ENCODE data around the gene SPINK8.
A peak's percentile ranks its signal among the peaks of the same experiment; 100 is the strongest.
"Not testable (repeated sequence)": the region's sequence is repeated elsewhere in the genome, so short reads cannot be mapped to it uniquely, and the experiment has no call there.

The SPINK8 gene

DNA sequence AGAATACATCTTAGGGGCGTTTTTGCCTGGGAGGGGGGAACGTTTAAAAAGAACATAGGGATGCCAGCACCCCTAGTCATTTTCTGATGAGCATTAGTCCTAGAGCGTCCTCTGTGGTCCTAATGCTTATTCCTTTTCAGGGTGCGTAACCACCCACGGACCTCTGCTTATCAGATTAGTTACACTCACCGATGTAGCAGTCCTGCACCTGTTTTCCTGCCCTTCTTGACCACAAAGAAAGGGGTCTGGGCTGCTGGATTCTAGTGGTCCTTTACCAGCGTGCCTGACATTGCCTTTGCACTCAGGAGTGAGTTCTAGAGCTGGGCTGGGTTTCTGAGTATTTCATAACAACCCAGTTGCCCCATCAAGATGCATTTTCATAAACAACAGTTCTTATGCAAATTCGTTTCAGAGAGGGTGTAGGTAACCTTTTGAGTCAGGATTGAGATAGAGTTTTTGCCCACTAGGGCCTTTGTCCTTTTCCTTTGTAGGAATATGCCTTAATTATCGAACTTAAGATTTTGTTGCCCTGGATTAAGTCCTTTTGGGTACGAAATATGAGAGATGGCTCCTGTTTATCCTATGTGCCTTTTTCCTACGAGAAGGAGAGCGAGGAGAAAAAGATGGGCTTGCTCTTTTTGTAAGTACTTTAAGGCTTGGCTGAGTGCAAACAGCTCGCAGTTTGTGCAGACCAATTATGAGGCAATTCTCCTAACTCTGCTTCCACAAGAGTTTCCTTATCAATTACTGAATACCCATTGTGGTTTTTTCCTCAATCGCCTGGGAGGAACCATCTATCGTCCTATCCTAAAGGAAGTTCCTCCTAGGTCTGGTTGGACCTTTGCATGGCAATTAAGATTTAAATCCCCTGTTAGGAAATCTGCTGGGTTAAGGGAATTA, at the start of gene SPINK8:
Gene SPINK8 (minus strand): TSS at position 316 of the 900 bp plus-strand sequence. CDS start 5,320 bp downstream, outside the sequence.
- H3K9me3 ChIP-seq (ENCODE audit: severe bottlenecking); DNase-seq; H3K4me3 ChIP-seq (ENCODE audit: low read depth, low read length); H3K27ac ChIP-seq; H3K36me3 ChIP-seq; H3K27me3 ChIP-seq (ENCODE audit: insufficient read depth, low read depth, severe bottlenecking): not testable (repeated sequence)

DNA sequence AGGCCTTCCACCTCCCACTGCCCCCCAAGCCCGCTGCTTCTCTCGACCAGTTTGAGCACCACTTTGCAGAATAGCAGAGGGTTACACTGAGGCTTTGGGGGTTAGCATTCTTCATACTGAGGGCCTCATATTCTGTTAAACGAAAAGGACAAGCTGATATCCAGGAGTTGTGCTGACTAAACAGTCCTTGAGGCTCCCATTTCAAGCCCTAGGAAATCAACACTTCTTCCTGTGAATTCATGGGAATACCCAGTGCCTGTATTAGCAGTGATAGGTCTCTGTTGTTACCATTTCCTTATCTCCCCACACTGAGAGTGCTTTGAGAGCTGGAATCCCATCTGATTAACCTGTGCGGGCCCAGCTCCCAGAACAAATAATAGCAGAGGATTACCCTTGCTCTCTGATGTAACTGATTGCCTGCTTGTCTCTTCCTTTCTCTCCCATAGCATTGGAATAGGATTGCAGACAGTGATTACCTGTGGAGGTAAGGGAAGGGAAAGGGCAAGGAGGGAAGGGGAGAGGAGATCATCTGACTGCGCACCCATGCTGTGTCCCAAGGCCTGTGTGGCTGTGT, 39.5 kb upstream of the SPINK8 start:
- H3K9me3 ChIP-seq (ENCODE audit: severe bottlenecking), result no peaks in the 10 kb centered on the region
- H3K27ac ChIP-seq, result no peak overlapping the region
- peak; percentile 25 for DNase-seq
- H3K4me3 ChIP-seq (ENCODE audit: low read depth, low read length), result no peak overlapping the region
- H3K27me3 ChIP-seq (ENCODE audit: insufficient read depth, low read depth, severe bottlenecking), result no peaks in the 10 kb centered on the region
- H3K36me3 ChIP-seq, result no peaks in the 10 kb centered on the region
- TF ChIP-seq, protein P1, sequence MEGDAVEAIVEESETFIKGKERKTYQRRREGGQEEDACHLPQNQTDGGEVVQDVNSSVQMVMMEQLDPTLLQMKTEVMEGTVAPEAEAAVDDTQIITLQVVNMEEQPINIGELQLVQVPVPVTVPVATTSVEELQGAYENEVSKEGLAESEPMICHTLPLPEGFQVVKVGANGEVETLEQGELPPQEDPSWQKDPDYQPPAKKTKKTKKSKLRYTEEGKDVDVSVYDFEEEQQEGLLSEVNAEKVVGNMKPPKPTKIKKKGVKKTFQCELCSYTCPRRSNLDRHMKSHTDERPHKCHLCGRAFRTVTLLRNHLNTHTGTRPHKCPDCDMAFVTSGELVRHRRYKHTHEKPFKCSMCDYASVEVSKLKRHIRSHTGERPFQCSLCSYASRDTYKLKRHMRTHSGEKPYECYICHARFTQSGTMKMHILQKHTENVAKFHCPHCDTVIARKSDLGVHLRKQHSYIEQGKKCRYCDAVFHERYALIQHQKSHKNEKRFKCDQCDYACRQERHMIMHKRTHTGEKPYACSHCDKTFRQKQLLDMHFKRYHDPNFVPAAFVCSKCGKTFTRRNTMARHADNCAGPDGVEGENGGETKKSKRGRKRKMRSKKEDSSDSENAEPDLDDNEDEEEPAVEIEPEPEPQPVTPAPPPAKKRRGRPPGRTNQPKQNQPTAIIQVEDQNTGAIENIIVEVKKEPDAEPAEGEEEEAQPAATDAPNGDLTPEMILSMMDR (IDR thresholded peaks at IDR 0.05; ENCODE audit: low read depth, low read length), result no peak

DNA sequence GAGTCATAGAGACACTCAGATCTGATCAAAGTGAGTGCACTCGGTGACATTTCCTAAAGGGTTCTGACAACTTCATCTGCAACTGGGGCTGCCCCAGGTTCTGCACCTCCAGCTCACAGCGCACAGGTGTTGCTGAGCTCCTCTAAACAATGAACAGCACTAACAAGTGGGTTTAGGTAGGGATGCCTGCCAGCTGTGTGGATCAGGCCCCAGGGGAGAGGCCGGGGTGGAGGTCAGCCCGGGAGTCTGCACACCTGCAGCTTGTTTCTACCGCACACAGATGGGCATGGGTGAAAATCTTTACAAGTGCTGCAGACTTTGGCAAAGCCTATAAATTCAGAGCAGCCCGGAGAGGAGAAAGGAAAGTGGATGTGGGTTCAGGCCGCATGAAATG, 38.9 kb upstream of the SPINK8 start:
- TF ChIP-seq, protein P1 (IDR thresholded peaks at IDR 0.05; ENCODE audit: low read depth, low read length), result no peak
- Histone ChIP-seq H3K4me3 (ENCODE audit: low read depth, low read length) (no peak overlapping the region), H3K9me3 (ENCODE audit: severe bottlenecking) (no peaks in the 10 kb centered on the region), H3K36me3 (no peaks in the 10 kb centered on the region), H3K27me3 (ENCODE audit: insufficient read depth, low read depth, severe bottlenecking) (no peaks in the 10 kb centered on the region), H3K27ac (no peak overlapping the region)
- no peak for DNase-seq

DNA sequence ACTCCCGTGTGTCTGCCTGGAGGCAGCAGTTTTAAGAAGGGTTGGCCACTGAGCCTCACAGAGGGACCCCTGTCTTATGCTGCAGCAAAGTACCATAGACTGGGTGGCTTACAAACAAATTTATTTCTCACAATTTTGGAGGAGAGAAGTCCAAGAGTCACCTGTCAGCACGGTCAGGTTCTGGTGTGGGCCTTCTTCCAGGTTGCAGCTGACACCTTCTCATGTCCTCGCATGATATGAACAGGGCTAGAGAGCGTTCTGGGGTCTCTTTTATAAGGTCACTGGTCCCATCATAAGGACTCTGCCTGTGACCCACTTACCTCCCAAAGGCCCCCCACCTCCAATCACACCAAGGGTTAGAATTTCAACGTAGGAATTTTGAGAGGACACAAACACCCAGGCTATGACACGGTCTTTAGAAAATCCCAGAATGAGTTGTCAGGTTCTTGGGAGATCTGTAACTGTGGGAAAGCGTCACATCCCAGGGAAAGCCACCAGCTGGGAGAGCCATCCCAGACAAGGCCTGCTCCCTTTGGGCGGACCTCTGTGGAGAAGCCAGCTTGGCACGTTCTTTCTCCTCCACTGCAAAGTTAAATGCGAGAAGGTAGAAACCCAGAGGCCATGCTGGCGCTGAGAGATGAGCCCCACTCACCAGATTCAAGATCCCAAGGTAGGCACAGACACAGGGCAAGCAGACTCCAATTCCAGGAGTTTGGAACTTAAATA, 38.4 kb upstream of the SPINK8 start, which contains the start of gene FBXW12:
Gene FBXW12 (plus strand): TSS at position 569 of the 726 bp plus-strand sequence. CDS start 549 bp downstream, outside the sequence.
- TF ChIP-seq, protein P1 (IDR thresholded peaks at IDR 0.05; ENCODE audit: low read depth, low read length), result no peak
- Histone ChIP-seq H3K27ac (no peak within 1 kb of the TSS), H3K27me3 (ENCODE audit: insufficient read depth, low read depth, severe bottlenecking) (no peaks in the 10 kb centered on the region), H3K9me3 (ENCODE audit: severe bottlenecking) (no peaks in the 10 kb centered on the region), H3K36me3 (no peaks in the 10 kb centered on the region), H3K4me3 (ENCODE audit: low read depth, low read length) (no peak within 1 kb of the TSS)
- no peak for DNase-seq

DNA sequence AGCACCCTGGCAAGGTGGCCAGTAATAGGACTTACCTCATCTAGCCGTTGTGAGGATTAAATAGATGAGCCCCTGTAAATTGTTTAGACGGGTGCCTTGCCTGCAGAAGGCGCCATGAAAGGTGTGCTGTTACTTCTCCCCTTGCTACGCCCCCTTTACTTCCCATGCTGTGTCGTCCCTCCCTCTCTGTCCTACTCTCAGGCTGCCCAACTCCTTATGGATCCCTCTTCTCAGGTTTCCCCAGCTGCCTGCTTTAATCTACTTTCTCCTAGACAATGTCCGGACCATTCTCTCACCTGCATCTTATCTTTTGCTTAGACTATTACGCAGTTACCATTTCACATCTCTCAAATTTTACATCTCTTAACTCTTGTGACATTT, 36.9 kb upstream of the SPINK8 start:
- Histone ChIP-seq H3K27ac (peak overlapping the region; percentile 36), H3K9me3 (ENCODE audit: severe bottlenecking) (no peaks in the 10 kb centered on the region), H3K27me3 (ENCODE audit: insufficient read depth, low read depth, severe bottlenecking) (no peaks in the 10 kb centered on the region), H3K36me3 (no peaks in the 10 kb centered on the region), H3K4me3 (ENCODE audit: low read depth, low read length) (no peak overlapping the region)
- TF ChIP-seq, protein P1 (IDR thresholded peaks at IDR 0.05; ENCODE audit: low read depth, low read length), result no peak
- DNase-seq, result peak; percentile 19

All from WERI-Rb-1 (cell line).